IMR-90 (cell line): ENCODE results near the gene WRAP73. TPM values are rescaled to one million over a fixed set of nuclear protein-coding genes. Genes with fewer than 3 reads are reported as not detected.

ENCODE experiments used
- ATAC-seq: fragments of 200-7000 bp; cut with Tn5 transposase; 2 replicates; pipeline ENCODE4 v1.9.1; 2020; ENCODE audit warnings: low read depth, mild to moderate bottlenecking, moderate library complexity
- BruUV-seq: library from RNA; stranded (reverse); fragments of 400-500 nt; replicated peaks from 2 replicates; lab custom pipeline; 2021; lab: Mats Ljungman, UMichigan
- CTCF ChIA-PET: fragments of 300-600 bp; formaldehyde crosslinking; extraction: SDS; loops from one replicate; lab custom pipeline; 2021; ENCODE audit warnings: antibody characterized with exemption; lab: Yijun Ruan, JAX
- POLR2A ChIA-PET: fragments of 300-600 bp; sonication (Branson Sonifier 250); formaldehyde crosslinking; loops from one replicate; lab custom pipeline; 2022; ENCODE audit warnings: antibody characterized with exemption; ENCODE audit not compliant: unreplicated experiment; lab: Charles Lee
- DNase-seq: peaks from one replicate; pipeline ENCODE4 v3.0.0; 2013
- H2AFZ ChIP-seq: replicated peaks from 2 replicates; pipeline ENCODE3; 2013; ENCODE audit warnings: low read length, mild to moderate bottlenecking; ENCODE audit not compliant: poor library complexity
- H2AK5ac ChIP-seq: 2 replicates; pipeline ENCODE4 v1.6.1; 2013; ENCODE audit warnings: low read depth, low read length, inconsistent platforms
- H2AK9ac ChIP-seq: replicated peaks from 2 replicates; pipeline ENCODE3; 2013; ENCODE audit warnings: mild to moderate bottlenecking, low read depth, low read length, moderate library complexity; ENCODE audit not compliant: poor library complexity
- H2BK120ac ChIP-seq: 2 replicates; pipeline ENCODE4 v1.6.1; 2013; ENCODE audit warnings: low read depth, low read length, inconsistent platforms
- H2BK15ac ChIP-seq: 3 replicates; pipeline ENCODE4 v1.6.1; 2013; ENCODE audit warnings: low read depth, low read length, inconsistent platforms
- H2BK20ac ChIP-seq: 2 replicates; pipeline ENCODE4 v1.6.1; 2013; ENCODE audit warnings: low read depth, mild to moderate bottlenecking, inconsistent platforms, low read length, moderate library complexity
- H2BK5ac ChIP-seq: 2 replicates; pipeline ENCODE4 v1.6.1; 2013; ENCODE audit warnings: mild to moderate bottlenecking, low read depth, low read length, inconsistent platforms; ENCODE audit not compliant: poor library complexity, severe bottlenecking
- H3K14ac ChIP-seq: replicated peaks from 2 replicates; pipeline ENCODE4 v1.6.1; 2013; ENCODE audit warnings: low read depth, low read length, inconsistent platforms
- H3K18ac ChIP-seq: 2 replicates; pipeline ENCODE4 v1.6.1; 2013; ENCODE audit warnings: low read depth, low read length, control low read depth
- H3K23ac ChIP-seq: 2 replicates; pipeline ENCODE4 v1.6.1; 2013; ENCODE audit warnings: low read depth, low read length, inconsistent platforms
- H3K27ac ChIP-seq: 2 replicates; pipeline ENCODE4 v1.5.1; 2013; ENCODE audit warnings: mild to moderate bottlenecking, control low read depth, low read length; ENCODE audit not compliant: insufficient read depth
- H3K27me3 ChIP-seq: 2 replicates; pipeline ENCODE4 v1.6.1; 2013; ENCODE audit warnings: low read length; ENCODE audit not compliant: control insufficient read depth, insufficient read depth
- H3K36me3 ChIP-seq: 2 replicates; pipeline ENCODE4 v1.6.1; 2013; ENCODE audit warnings: low read length, mixed read lengths; ENCODE audit not compliant: control insufficient read depth, insufficient read depth
- H3K4ac ChIP-seq: 2 replicates; pipeline ENCODE4 v1.6.1; 2013; ENCODE audit warnings: low read depth, low read length, inconsistent platforms
- H3K4me1 ChIP-seq: 2 replicates; pipeline ENCODE4 v1.6.1; 2013; ENCODE audit warnings: low read length, mixed read lengths; ENCODE audit not compliant: control insufficient read depth, insufficient read depth
- H3K4me2 ChIP-seq: 2 replicates; pipeline ENCODE4 v1.6.1; 2013; ENCODE audit warnings: low read depth, mild to moderate bottlenecking, control low read depth, low read length, moderate library complexity
- H3K4me3 ChIP-seq: 2 replicates; pipeline ENCODE4 v1.5.1; 2013; ENCODE audit warnings: low read depth, mild to moderate bottlenecking, control low read depth, low read length, moderate library complexity; ENCODE audit not compliant: insufficient read depth
- H3K56ac ChIP-seq: 2 replicates; pipeline ENCODE4 v1.6.1; 2013; ENCODE audit warnings: low read length, inconsistent platforms; ENCODE audit not compliant: insufficient read depth; ENCODE audit errors: extremely low read depth
- H3K79me1 ChIP-seq, 2 experiments: 2 replicates each; pipeline ENCODE4 v1.6.1; 2013; ENCODE audit warnings: low read length in 2 of 2, inconsistent platforms in 1 of 2, low read depth in 1 of 2
- H3K9ac ChIP-seq: 2 replicates; pipeline ENCODE4 v1.6.1; 2013; ENCODE audit warnings: low read depth, low read length, control low read depth
- H3K9me1 ChIP-seq: 2 replicates; pipeline ENCODE4 v1.6.1; 2013; ENCODE audit warnings: low read length, inconsistent platforms; ENCODE audit not compliant: insufficient read depth
- H3K9me3 ChIP-seq: 2 replicates; pipeline ENCODE4 v1.6.1; 2013; ENCODE audit warnings: low read length; ENCODE audit not compliant: control insufficient read depth, insufficient read depth
- H4K20me1 ChIP-seq: 2 replicates; pipeline ENCODE4 v1.6.1; 2013; ENCODE audit warnings: low read length, inconsistent platforms; ENCODE audit not compliant: insufficient read depth
- H4K5ac ChIP-seq: 2 replicates; pipeline ENCODE4 v1.6.1; 2013; ENCODE audit warnings: mild to moderate bottlenecking, low read depth, low read length, control low read depth
- H4K8ac ChIP-seq, 2 experiments: 2 replicates each; pipeline ENCODE4 v1.6.1; 2013; ENCODE audit warnings: low read depth in 2 of 2, low read length in 2 of 2, control low read depth in 1 of 2, inconsistent platforms in 1 of 2
- H4K91ac ChIP-seq: 2 replicates; pipeline ENCODE4 v1.6.1; 2013; ENCODE audit warnings: low read depth, low read length, inconsistent platforms; ENCODE audit not compliant: insufficient read depth
- BHLHE40 ChIP-seq: fragments of 150-350 bp; IDR thresholded peaks from 2 replicates; pipeline ENCODE4 v1.6.1; 2016; ENCODE audit warnings: mild to moderate bottlenecking, low read depth, low read length
- CEBPB ChIP-seq: IDR thresholded peaks from 2 replicates; pipeline ENCODE4 v1.6.1; 2012; ENCODE audit warnings: low read depth, low read length, improper control_type of control experiment
- CHD1 ChIP-seq: IDR thresholded peaks from 2 replicates; pipeline ENCODE4 v1.6.1; 2012; ENCODE audit warnings: low read depth, low read length, improper control_type of control experiment
- CTCF ChIP-seq: conservative IDR thresholded peaks from 2 replicates; pipeline ENCODE4 v1.5.1; 2012; ENCODE audit warnings: mild to moderate bottlenecking, low read depth, low read length, improper control_type of control experiment
- FOS ChIP-seq: fragments of 150-350 bp; IDR thresholded peaks from 2 replicates; pipeline ENCODE4 v1.6.1; 2016; ENCODE audit warnings: low read depth, low read length
- MAFK ChIP-seq: IDR thresholded peaks from 2 replicates; pipeline ENCODE4 v1.6.1; 2012; ENCODE audit warnings: low read depth, low read length, improper control_type of control experiment
- MAZ ChIP-seq: IDR thresholded peaks from 2 replicates; pipeline ENCODE4 v1.6.1; 2012; ENCODE audit warnings: low read depth, mild to moderate bottlenecking, low read length, improper control_type of control experiment, moderate library complexity, borderline replicate concordance
- MXI1 ChIP-seq: IDR thresholded peaks from 2 replicates; pipeline ENCODE4 v1.6.1; 2012; ENCODE audit warnings: low read depth, mild to moderate bottlenecking, low read length, moderate library complexity, borderline replicate concordance
- NFE2L2 ChIP-seq: fragments of 150-350 bp; IDR thresholded peaks from 2 replicates; pipeline ENCODE4 v1.6.1; 2016; ENCODE audit warnings: low read depth, mild to moderate bottlenecking, low read length
- POLR2A ChIP-seq: IDR thresholded peaks from 2 replicates; pipeline ENCODE4 v1.6.1; 2012; ENCODE audit warnings: mild to moderate bottlenecking, low read depth, low read length
- RAD21 ChIP-seq: IDR thresholded peaks from 2 replicates; pipeline ENCODE4 v1.6.1; 2012; ENCODE audit warnings: low read length, improper control_type of control experiment
- RCOR1 ChIP-seq: IDR thresholded peaks from 2 replicates; pipeline ENCODE4 v1.6.1; 2012; ENCODE audit warnings: mild to moderate bottlenecking, low read length, improper control_type of control experiment; ENCODE audit not compliant: insufficient replicate concordance
- RFX5 ChIP-seq: IDR thresholded peaks from 2 replicates; pipeline ENCODE4 v1.8.0; 2012; ENCODE audit warnings: low read depth, mild to moderate bottlenecking, low read length, moderate library complexity
- SMC3 ChIP-seq: fragments of 150-350 bp; IDR thresholded peaks from 2 replicates; pipeline ENCODE4 v1.6.1; 2016; ENCODE audit warnings: low read depth, mild to moderate bottlenecking, antibody characterized with exemption, low read length, moderate library complexity
- USF2 ChIP-seq: fragments of 150-350 bp; IDR thresholded peaks from 2 replicates; pipeline ENCODE4 v1.6.1; 2017; ENCODE audit warnings: mild to moderate bottlenecking, antibody characterized with exemption, low read length, low read depth
- WGBS, 2 experiments: methylation state at CpG; one replicate each; pipeline versions ENCODE4 v1.1.5 to v1.1.7; 2013; ENCODE audit warnings: missing lambda C conversion rate in 2 of 2; ENCODE audit not compliant: insufficient read length in 1 of 2; ENCODE audit errors: extremely low coverage in 2 of 2; 5-methylcytosine and 5-hydroxymethylcytosine counted together
- dilution Hi-C: fragments of 300-500 bp; cut with HindIII; formaldehyde crosslinking; loops from one replicate; pipeline ENCODE4 v1.14.3; 2018; ENCODE audit warnings: low sequenced_read_pairs; ENCODE audit not compliant: unreplicated experiment
- in situ Hi-C: fragments of 300-500 bp; cut with MboI; formaldehyde crosslinking; loops from 3 replicates; pipeline ENCODE4 v1.14.3; 2019; ENCODE audit warnings: low sequenced_read_pairs, inconsistent platforms, mixed read lengths
- intact Hi-C: fragments of 100-400 bp; cut with micrococcal nuclease; formaldehyde crosslinking; loops from 2 replicates; pipeline ENCODE4 v1.10.0; 2022
- polyA plus RNA-seq, 3 experiments: library from polyadenylated mRNA; depleted of rRNA; stranded (reverse); fragments of >200 nt; gene quantifications; 2 replicates each; pipeline ENCODE4 v1.2.3, GENCODE V29; 2012; ENCODE audit warnings: low replicate concordance in 1 of 3
- total RNA-seq: library from RNA; depleted of rRNA; stranded (reverse); fragments of >200 nt; gene quantifications from 2 replicates; pipeline ENCODE4 v1.2.3, GENCODE V29; 2012

Gene WRAP73
- total and polyA plus RNA-seq, 2 of the 4 experiments (the other 2 are of a cell fraction), result 10.8 to 23.6 TPM

DNA sequence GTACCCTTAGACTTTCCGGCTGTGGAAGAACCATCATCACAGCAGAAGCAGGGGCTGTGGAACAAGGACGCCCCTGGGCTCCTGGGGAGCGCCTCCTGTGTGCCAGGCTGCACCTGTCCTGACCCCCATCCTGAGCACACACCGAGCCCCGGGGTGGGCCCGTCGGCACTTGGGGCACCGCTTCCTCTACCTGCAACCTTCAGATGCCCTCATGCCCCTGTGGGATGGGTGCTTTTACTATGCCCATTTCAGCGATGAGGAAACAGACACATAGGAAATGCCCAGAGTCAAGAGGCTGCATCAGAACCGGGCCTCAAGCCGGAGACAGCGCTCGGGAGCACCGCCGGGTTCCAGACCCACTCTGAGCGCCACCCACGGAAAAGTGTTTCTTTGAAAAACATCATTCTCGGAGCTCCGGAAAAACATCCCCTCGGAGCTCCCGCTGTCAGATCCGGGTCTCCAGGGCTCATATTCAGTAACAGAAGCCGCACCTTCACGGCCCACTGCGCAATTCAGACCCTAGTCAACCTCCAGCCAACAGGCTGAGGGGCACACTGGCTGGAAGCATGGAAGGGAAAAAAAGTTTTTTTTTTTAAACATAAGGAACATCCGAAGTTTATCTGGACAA is 17.1 kb downstream of the WRAP73 start:
- Histone ChIP-seq H2BK5ac (no peak overlapping the region), H2BK120ac (no peak overlapping the region), H3K36me3 (peaks cover 71% of the 10 kb centered on the region), H3K27me3 (no peaks in the 10 kb centered on the region), H2BK15ac (no peak overlapping the region), H2AK5ac (no peak overlapping the region), H3K4me1 (no peaks in the 10 kb centered on the region), H2AFZ (no peak overlapping the region), H3K4me2 (no peak overlapping the region), H3K27ac (no peak overlapping the region), H3K18ac (no peak overlapping the region), H3K9ac (no peak overlapping the region), H4K20me1 (no peaks in the 10 kb centered on the region; the same call in 1 of the 2 replicates), H3K79me1 (no peaks in the 10 kb centered on the region), H3K4me3 (no peak overlapping the region), H3K56ac (no peak overlapping the region), H3K14ac (no peak overlapping the region), H4K91ac (no peak overlapping the region), H3K4ac (no peak overlapping the region), H3K9me1 (no peaks in the 10 kb centered on the region), H4K5ac (no peak overlapping the region), H2BK20ac (no peak overlapping the region), H4K8ac (no peak overlapping the region), H3K9me3 (no peaks in the 10 kb centered on the region), H3K23ac (no peak overlapping the region), H2AK9ac (no peak overlapping the region)
- in situ Hi-C loops, result no loop called here
- TF ChIP-seq RCOR1, result no peak
- TF ChIP-seq RFX5, result no peak
- TF ChIP-seq SMC3, result no peak
- no peak for TF ChIP-seq BHLHE40
- no peak for TF ChIP-seq CTCF
- TF ChIP-seq CEBPB, result no peak
- TF ChIP-seq MAZ, result no peak
- no peak for TF ChIP-seq CHD1
- no peak for TF ChIP-seq FOS
- no peak for TF ChIP-seq POLR2A
- no peak for TF ChIP-seq NFE2L2
- no peak for TF ChIP-seq MAFK
- TF ChIP-seq RAD21, result no peak
- TF ChIP-seq MXI1, result no peak
- TF ChIP-seq USF2, result no peak
- dilution Hi-C loops, result no loop called here
- intact Hi-C loops, result no loop called here
- CTCF ChIA-PET, result no interaction called here
- WGBS, 2 experiments, result 100% methylated on average over 8 of the region's 26 CpGs; no CpG with 5 or more reads in 1 of the 2 experiments
- ATAC-seq (no peak), DNase-seq (no peak)
- POLR2A ChIA-PET, result no interaction called here
- no TSS peak for BruUV-seq
